Spleen (tissue), 11 donors: ENCODE measurements around the gene TMEM33. TPM values are rescaled to one million over a fixed set of nuclear protein-coding genes. Genes with fewer than 3 reads are reported as not detected.

Source experiments
- DNase-seq: peaks from one replicate; pipeline ENCODE4 v3.0.0-alpha.2; 2020
- H3K27ac ChIP-seq, 8 donors: fragments of 200-600 bp; sonication (generic) in 7 of 8; 1 replicate in 4 of 8; 2 replicates in 4 of 8; pipeline versions ENCODE4 v1.5.0 to v1.8.0; 2016 to 2021; ENCODE audit warnings: inconsistent platforms in 4 of 8, mild to moderate bottlenecking in 4 of 8, moderate library complexity in 1 of 8
- H3K27me3 ChIP-seq, 7 donors: fragments of 200-600 bp; sonication (generic) in 6 of 7; replicated peaks in 1 of 7; 1 replicate in 4 of 7; 2 replicates in 3 of 7; pipeline versions ENCODE4 v1.5.0 to v1.8.0; 2016 to 2021; ENCODE audit warnings: inconsistent platforms in 3 of 7, mild to moderate bottlenecking in 1 of 7
- H3K36me3 ChIP-seq, 6 donors: fragments of 200-600 bp; sonication (generic) in 5 of 6; 1 replicate in 4 of 6; 2 replicates in 2 of 6; pipeline versions ENCODE4 v1.5.0 to v1.8.0; 2016 to 2021; ENCODE audit warnings: inconsistent platforms in 2 of 6
- H3K4me1 ChIP-seq, 6 donors: fragments of 200-600 bp; sonication (generic) in 5 of 6; 1 replicate in 3 of 6; 2 replicates in 3 of 6; pipeline versions ENCODE4 v1.5.0 to v1.8.0; 2016 to 2021; ENCODE audit warnings: inconsistent platforms in 3 of 6
- H3K4me3 ChIP-seq, 8 donors: fragments of 200-600 bp; sonication (generic) in 7 of 8; 1 replicate in 4 of 8; 2 replicates in 4 of 8; pipeline versions ENCODE4 v1.5.0 to v1.8.0; 2016 to 2021; ENCODE audit warnings: inconsistent platforms in 4 of 8, mild to moderate bottlenecking in 4 of 8, moderate library complexity in 2 of 8
- H3K9me3 ChIP-seq, 8 donors: fragments of 200-600 bp; sonication (generic) in 7 of 8; 1 replicate in 4 of 8; 2 replicates in 4 of 8; pipeline versions ENCODE4 v1.5.0 to v1.8.0; 2016 to 2021; ENCODE audit warnings: inconsistent platforms in 4 of 8
- POLR2A ChIP-seq, 3 donors: fragments of 450-650 bp; IDR thresholded peaks; one replicate each; pipeline ENCODE4 v1.5.1; 2017; ENCODE audit warnings: antibody characterized with exemption in 3 of 3, mild to moderate bottlenecking in 1 of 3
- POLR2AphosphoS5 ChIP-seq, 3 donors: sonication (generic); formaldehyde crosslinking; IDR thresholded peaks; one replicate each; pipeline ENCODE4 v1.5.1; 2017; ENCODE audit warnings: antibody characterized with exemption in 3 of 3
- WGBS, 5 donors: extraction: QIAGEN DNeasy Blood & Tissue Kit in 3 of 5; methylation state at CpG; one replicate each; pipeline versions ENCODE4 v1.1.5 to v1.1.7; 2013 to 2018; 5-methylcytosine and 5-hydroxymethylcytosine counted together
- intact Hi-C: fragments of 100-400 bp; cut with DNase I; formaldehyde crosslinking; loops from one replicate; pipeline ENCODE4 v1.15.0; 2023; ENCODE audit warnings: low total_unique reads
- polyA plus RNA-seq, 3 donors: library from polyadenylated mRNA; stranded (reverse); fragments of 200-250 nt; gene quantifications; one replicate each; pipeline ENCODE4 v1.2.1, GENCODE V29; 2013
- total RNA-seq, 7 donors: library from RNA; depleted of rRNA in 3 of 7; stranded (reverse); fragments of >200 nt in 3 of 7; fragmentation: NEBNext Ultra II Directional in 4 of 7; extraction: Animal tissue kit (Norgen Biotek cat#: 25700) in 4 of 7; gene quantifications; one replicate each; pipeline versions ENCODE4 v1.1.0 to v1.2.1, GENCODE V29; 2016 to 2021
- TF ChIP-seq, protein P1 (sequence below), 11 experiments: fragments of 200-600 bp in 7 of 11; fragments of 450-650 bp in 4 of 11; sonication (generic) in 4 of 11; IDR thresholded peaks in 8 of 11; conservative IDR thresholded peaks in 3 of 11; 1 replicate in 7 of 11; 2 replicates in 4 of 11; pipeline versions ENCODE4 v1.4.0 to v1.8.0; 2016 to 2021; ENCODE audit warnings: antibody characterized with exemption in 11 of 11, inconsistent platforms in 4 of 11, mild to moderate bottlenecking in 1 of 11
- donor health status: healthy with polysubstance abuse.
- donor health status: DM: no; HTN: no; CAD: no; lungs with moderate emphysema.
- donor health status: DM: no; HTN: no; CAD: no.
- donor health status: Bipolar disorder and iron deficiency.
- donor health status: healthy.
- donor health status: DM: no; HTN: no; CAD: no.
- donor health status: DM: yes; HTN: yes; CAD: no.

Gene TMEM33
- total and polyA plus RNA-seq, 10 donors: 4.3 to 69.2 (median 53.4) TPM

DNA sequence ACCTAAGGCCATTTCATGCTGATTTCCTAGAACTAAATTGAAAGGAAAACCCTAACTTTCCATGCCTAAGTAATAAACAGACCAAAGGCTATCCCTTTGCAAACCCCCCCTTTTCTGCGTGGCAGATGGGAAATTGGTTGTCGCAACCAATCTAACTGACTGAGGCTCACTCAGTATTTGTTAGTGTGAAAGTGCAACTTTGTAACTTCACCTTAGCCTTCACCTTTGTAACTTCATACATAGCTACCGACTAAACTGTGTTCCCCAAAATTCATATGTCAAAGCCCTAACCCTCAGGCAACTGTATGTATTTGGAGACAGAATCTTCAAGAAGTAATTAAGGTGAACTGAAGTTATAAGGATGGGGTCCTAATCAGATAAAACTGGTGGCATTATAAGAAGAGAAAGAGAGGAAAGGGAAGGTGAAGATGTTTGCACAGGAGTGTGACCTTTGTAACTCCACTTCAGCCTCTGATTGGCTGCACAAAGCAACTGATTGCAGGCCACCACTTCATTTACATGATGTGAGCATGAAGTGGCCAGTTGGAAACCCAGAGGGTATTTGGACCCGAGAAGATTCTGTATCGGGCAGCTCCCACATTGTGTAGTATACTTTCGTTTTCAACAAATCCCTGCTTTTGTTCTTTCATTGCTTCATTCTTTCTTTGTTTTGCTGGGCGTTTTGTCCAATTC, 4.9 kb upstream of the TMEM33 start:
- Histone ChIP-seq H3K4me1 (peaks cover 0 to 15% (median 2%) of the 10 kb centered on the region in 6 donors), H3K4me3 (no peak overlapping the region), H3K27ac (no peak overlapping the region), H3K27me3 (no peaks in the 10 kb centered on the region), H3K36me3 (no peaks in the 10 kb centered on the region), H3K9me3 (no peaks in the 10 kb centered on the region)
- intact Hi-C loops: no loop called here
- WGBS, 5 donors: 86 to 91% (median 87%) methylated on average over 7 of the region's 7 CpGs
- DNase-seq: no peak
- no peak for TF ChIP-seq POLR2A (IDR thresholded peaks at IDR 0.05)
- no peak for TF ChIP-seq POLR2AphosphoS5 (IDR thresholded peaks at IDR 0.05)
- TF ChIP-seq, protein P1, sequence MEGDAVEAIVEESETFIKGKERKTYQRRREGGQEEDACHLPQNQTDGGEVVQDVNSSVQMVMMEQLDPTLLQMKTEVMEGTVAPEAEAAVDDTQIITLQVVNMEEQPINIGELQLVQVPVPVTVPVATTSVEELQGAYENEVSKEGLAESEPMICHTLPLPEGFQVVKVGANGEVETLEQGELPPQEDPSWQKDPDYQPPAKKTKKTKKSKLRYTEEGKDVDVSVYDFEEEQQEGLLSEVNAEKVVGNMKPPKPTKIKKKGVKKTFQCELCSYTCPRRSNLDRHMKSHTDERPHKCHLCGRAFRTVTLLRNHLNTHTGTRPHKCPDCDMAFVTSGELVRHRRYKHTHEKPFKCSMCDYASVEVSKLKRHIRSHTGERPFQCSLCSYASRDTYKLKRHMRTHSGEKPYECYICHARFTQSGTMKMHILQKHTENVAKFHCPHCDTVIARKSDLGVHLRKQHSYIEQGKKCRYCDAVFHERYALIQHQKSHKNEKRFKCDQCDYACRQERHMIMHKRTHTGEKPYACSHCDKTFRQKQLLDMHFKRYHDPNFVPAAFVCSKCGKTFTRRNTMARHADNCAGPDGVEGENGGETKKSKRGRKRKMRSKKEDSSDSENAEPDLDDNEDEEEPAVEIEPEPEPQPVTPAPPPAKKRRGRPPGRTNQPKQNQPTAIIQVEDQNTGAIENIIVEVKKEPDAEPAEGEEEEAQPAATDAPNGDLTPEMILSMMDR (IDR thresholded peaks at IDR 0.05 in 8 of 11, conservative IDR thresholded peaks at IDR 0.05 in 3 of 11): no peak

DNA sequence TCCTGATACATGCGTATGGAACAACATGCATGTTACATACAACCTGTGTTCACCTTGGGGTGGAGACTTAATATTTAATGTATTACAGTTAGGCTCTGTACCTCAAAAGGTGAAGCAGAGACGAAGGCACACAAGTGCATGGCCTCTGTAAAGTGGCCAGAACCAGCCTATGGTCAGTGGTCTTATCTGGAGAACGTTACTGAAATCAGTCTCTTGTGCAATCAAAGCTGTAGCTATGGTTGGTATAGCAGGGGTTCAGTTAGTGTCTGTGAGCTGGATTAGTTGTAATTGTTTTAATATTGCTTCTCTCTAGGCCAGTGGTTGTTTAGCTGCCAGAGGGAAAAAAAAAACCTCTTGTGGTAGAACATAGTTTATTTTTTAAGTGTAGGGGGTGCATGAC, 2.2 kb upstream of the TMEM33 start:
- DNase-seq: no peak
- H3K36me3 ChIP-seq: no peaks in the 10 kb centered on the region
- no peaks in the 10 kb centered on the region for H3K27me3 ChIP-seq
- 73 to 84% (median 78%) methylated on average over 3 of the region's 3 CpGs for WGBS, 5 donors
- peaks cover 15 to 41% (median 28%) of the 10 kb centered on the region in 6 donors for H3K4me1 ChIP-seq
- no peak overlapping the region for H3K4me3 ChIP-seq
- TF ChIP-seq, protein P1 (IDR thresholded peaks at IDR 0.05 in 8 of 11, conservative IDR thresholded peaks at IDR 0.05 in 3 of 11): no peak
- TF ChIP-seq POLR2AphosphoS5 (IDR thresholded peaks at IDR 0.05) (no peak), POLR2A (IDR thresholded peaks at IDR 0.05) (no peak)
- no peaks in the 10 kb centered on the region for H3K9me3 ChIP-seq
- intact Hi-C loops: no loop called here
- no peak overlapping the region for H3K27ac ChIP-seq

DNA sequence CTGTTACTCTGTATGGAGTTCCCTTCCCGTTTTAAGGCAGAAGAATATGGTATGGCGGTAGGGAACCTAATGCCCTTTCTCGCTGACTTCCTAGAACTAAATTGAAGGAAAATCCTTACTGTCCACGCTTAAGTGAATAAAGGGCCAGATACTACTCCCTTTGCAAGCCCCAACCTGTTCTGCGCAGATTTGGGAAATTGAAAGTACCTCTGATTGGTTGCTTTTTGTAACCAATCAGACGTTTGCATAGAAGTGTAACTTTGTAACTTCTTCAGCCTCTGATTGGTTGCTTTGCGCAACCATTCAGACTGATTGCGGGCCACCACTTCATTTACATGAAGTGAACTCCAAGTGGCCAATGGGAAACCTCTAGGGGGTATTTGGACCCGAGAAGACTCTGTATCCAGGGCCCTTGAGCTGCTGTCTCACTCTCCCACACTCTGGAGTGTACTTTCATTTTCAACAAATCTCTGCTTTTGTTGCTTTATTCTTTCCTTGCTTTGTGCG, 1.2 kb upstream of the TMEM33 start:
- DNase-seq: no peak
- Histone ChIP-seq H3K36me3 (peaks cover 0 to 8% (median 0%) of the 10 kb centered on the region in 6 donors), H3K9me3 (no peaks in the 10 kb centered on the region), H3K4me1 (peaks cover 15 to 52% (median 38%) of the 10 kb centered on the region in 6 donors), H3K27me3 (no peaks in the 10 kb centered on the region), H3K4me3 (peak overlapping the region in 6 of 8 donors; percentile 85 to 98 (median 96)), H3K27ac (peak overlapping the region in 7 of 8 donors; percentile 79 to 94 (median 89))
- WGBS, 5 donors: 87 to 94% (median 89%) methylated on average over 10 of the region's 10 CpGs
- TF ChIP-seq POLR2A (IDR thresholded peaks at IDR 0.05): no peak
- no peak for TF ChIP-seq POLR2AphosphoS5 (IDR thresholded peaks at IDR 0.05)
- TF ChIP-seq, protein P1 (IDR thresholded peaks at IDR 0.05 in 8 of 11, conservative IDR thresholded peaks at IDR 0.05 in 3 of 11): no peak
- intact Hi-C loops: no loop called here

DNA sequence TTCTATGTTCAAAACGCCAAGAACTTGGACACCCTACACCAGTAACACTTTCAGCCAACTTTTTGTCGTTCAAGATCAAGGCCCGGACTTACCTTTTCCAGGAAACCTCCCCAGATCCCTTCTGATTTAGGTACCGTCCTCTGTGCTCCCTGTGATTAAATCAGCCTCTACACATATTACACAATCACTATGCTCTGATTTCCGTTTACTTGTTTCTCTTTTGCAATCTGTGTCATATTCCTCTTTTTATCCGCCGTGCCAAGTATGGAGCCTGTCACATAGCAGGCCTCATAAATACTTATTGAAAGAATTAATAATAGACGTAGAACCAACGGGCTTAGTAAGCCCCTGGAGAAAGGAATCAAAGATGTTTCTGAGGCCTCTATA, 722 bp upstream of the TMEM33 start:
- Histone ChIP-seq H3K4me3 (peak overlapping the region; percentile 85 to 100 (median 97)), H3K27me3 (no peaks in the 10 kb centered on the region), H3K4me1 (peaks cover 15 to 57% (median 40%) of the 10 kb centered on the region in 6 donors), H3K36me3 (peaks cover 0 to 12% (median 2%) of the 10 kb centered on the region in 6 donors), H3K27ac (peak overlapping the region in 7 of 8 donors; percentile 79 to 94 (median 89)), H3K9me3 (no peaks in the 10 kb centered on the region)
- TF ChIP-seq POLR2A (IDR thresholded peaks at IDR 0.05) (no peak), POLR2AphosphoS5 (IDR thresholded peaks at IDR 0.05) (no peak)
- TF ChIP-seq, protein P1 (IDR thresholded peaks at IDR 0.05 in 8 of 11, conservative IDR thresholded peaks at IDR 0.05 in 3 of 11): no peak
- no peak for DNase-seq
- WGBS, 5 donors: 58 to 87% (median 75%) methylated on average over 9 of the region's 9 CpGs
- intact Hi-C loops: no loop called here
